ENCODE data around the gene EID3.
"Not testable (repeated sequence)": the region's sequence is repeated elsewhere in the genome, so short reads cannot be mapped to it uniquely, and the experiment has no call there.

EID3 gene

GRCh38 chr12:104303538-104304151, at the start of gene EID3:
Gene EID3, plus strand, starts transcription at chr12:104303739. Its CDS starts 196 bp downstream, at chr12:104303935.
- DNase-seq, result peak; percentile 73 to 82

DNA sequence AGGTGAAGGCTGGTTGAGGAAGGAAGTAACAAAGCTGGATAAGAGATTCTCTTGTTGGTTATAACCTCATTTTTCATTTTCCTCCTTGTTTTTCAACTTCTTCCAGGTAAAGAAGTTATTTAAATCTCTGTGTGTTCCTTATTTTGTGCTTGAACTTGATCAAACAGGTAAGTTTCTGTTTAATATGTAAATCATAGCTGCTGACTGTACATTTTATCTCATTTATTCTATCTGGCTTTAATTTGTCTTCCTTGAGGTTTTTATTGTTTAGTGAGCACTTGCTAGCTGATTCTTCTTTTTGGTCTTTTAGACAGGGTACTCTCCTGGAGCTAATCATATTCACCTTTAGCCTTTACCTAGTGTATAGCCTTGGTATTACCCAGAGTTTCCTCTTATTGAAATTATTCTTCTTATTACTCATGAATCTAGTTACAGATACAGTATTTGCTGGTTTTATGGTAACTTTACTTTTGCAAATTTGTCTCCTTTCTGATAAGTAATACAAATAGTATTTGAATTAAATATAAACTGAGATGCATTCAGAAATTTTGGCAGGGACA, 45.5 kb upstream of the EID3 start:
- DNase-seq, result no peak

GRCh38 chr12:104258476-104259067, 45.0 kb upstream of the EID3 start:
- DNase-seq, result no peak

- no peak for DNase-seq
Observed at GRCh38 chr12:104263026-104263425, 40.5 kb upstream of the EID3 start.

- DNase-seq, result peak; percentile 45 to 71
Observed at GRCh38 chr12:104263580-104264358, 39.8 kb upstream of the EID3 start.

DNA sequence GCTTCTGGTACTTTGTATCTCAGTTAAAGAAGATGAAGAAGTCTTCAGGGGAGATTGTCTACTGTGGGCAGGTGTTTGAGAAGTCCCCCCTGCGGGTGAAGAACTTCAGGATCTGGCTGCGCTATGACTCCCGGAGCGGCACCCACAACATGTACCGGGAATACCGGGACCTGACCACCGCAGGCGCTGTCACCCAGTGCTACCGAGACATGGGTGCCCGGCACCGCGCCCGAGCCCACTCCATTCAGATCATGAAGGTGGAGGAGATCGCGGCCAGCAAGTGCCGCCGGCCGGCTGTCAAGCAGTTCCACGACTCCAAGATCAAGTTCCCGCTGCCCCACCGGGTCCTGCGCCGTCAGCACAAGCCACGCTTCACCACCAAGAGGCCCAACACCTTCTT, 38.1 kb upstream of the EID3 start:
- DNase-seq, result not testable (repeated sequence)

DNA sequence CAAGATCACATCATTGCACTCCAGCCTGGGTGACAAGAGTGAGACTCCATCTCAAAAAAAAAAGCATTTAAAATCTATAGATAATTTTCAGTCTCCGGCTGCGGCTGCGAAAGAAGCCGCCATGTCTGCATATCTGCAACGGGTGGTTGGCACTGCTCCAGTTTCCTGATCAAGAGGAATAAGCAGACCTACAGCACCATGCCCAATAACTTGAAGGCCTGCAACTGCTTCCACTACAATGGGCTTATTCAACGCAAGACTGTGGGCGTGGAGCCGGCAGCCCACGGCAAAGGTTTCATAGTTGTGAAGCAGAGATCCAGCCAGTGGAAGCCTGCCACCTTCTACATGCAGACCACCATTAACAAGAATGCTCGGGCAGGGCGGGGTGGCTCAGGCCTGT, 30.6 kb upstream of the EID3 start:
- DNase-seq, result no peak

GRCh38 chr12:104273503-104273902, 30.0 kb upstream of the EID3 start:
- DNase-seq, result no peak

GRCh38 chr12:104274811-104275210, 28.7 kb upstream of the EID3 start:
- no peak for DNase-seq

GRCh38 chr12:104275689-104276088, 27.9 kb upstream of the EID3 start:
- peak; percentile 38 to 61 for DNase-seq

DNA sequence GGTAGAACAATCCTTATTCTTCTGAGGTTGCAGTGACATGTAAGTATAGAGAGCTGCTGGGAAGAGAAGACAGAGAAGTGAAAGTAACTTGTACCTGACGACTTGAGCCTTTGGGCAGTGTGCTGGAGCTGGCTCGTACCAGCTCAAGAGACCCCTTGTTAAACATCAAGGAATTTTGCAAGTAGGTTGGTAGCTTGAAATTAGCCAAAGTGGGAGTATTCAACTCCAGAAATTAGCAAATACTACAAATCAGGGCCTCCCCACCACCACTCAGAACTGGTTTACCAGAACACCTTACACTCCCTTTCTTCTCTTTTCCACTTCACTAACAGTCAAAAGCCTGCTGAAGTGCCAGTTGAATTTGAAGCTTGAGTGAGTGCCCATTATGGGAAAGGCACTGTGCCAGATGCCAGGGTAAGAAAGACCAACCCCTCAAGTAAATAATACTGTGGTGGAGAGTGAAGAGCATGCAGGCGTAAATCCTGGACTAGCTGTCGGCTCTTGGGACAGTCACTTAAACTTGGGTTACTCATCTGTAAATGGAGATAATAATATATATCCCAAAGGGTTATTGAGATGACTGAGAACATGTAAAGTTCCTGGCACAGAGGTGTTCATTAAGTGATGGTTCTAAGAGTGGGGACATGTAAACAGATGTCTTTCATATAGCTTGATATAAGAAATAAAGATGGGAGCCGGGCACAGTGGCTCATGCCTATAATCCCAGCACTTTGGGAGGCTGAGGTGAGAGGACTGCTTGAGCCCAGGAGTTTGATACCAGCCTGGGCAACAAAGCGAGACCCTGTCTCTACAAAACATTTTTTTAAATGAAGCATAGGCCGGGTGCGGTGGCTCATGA, 27.0 kb upstream of the EID3 start:
- DNase-seq, result no peak

- DNase-seq, result no peak
Observed at GRCh38 chr12:104279164-104279563, 24.4 kb upstream of the EID3 start.

DNA sequence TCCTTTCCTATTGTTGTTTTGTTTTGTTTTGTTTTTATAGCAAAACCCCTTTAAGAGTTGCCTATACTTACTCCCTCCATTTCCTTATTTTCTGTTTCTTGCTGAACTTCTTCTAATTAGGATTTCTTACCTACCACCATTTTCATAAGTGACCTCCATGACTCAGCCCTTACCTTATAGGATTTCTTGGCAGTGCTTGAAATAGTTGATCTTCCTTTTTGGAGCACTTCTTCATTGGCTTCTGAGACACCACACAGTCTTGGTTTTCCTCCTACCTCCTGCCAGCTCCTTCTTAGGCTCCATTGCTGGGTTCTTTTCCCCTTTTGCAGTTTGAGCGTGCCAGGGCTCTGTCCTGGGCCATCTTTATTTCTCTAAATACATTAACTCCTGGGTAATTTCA, 23.4 kb upstream of the EID3 start:
- no peak for DNase-seq

- DNase-seq, result peak; percentile 32 to 56
Observed at GRCh38 chr12:104280717-104281458, 22.7 kb upstream of the EID3 start.

DNA sequence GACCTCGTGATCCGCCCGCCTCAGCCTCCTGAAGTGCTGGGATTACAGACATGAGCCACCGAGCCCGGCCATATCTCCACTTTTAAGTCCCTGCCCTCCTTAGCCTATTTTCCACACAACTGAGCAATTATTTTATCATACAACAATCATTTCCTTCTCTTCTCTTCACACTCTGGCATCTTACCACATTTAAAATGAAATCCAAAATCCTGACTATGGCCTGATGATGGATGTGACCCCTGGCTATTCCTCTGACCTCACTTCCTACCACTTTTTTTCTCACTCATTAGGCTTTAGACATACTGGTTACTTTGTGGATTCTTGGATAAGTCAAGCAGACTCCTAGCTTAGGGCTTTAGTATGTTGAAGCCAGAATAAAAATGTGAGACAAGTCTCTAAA, 21.9 kb upstream of the EID3 start:
- no peak for DNase-seq

DNA sequence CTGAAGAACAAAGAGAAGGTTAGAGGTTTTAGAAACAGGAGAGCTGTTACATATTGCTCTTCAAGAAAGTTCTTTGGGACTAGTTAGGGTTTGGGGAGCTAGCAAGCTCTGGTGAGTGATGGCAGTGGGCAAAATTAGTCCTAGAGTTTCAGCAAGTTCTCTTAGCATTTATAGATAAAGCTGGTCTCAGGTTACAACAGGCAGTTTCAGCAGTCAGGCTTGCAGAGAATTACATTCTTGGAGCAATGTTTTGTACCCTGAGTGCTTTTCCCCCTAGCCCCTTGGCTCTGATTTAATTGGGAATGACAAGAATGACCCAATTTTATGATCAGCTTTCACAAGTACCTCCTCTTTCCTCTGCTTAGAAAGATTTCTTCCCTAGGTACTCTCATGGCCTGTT, 21.4 kb upstream of the EID3 start:
- DNase-seq, result no peak

GRCh38 chr12:104285740-104286515, 17.6 kb upstream of the EID3 start:
- no peak for DNase-seq

- peak; percentile 97 to 98 for DNase-seq
Observed at GRCh38 chr12:104286516-104287482, 16.7 kb upstream of the EID3 start.

GRCh38 chr12:104288635-104289274, 14.8 kb upstream of the EID3 start:
- peak; percentile 83 for DNase-seq

All from inflammatory macrophage treated with lipopolysaccharide for 1 hour (primary cell).